Medulla oblongata (tissue), 1 donor: Measurements from ENCODE around the gene ST3GAL4.
"Not testable (repeated sequence)": the region's sequence is repeated elsewhere in the genome, so short reads cannot be mapped to it uniquely, and the experiment has no call there.

Source experiments
- DNase-seq: peaks from one replicate; pipeline ENCODE4 v3.0.0-alpha.2; 2015; ENCODE audit errors: extremely low spot score

Gene ST3GAL4

GRCh38 chr11:126384449-126385070, 29.1 kb downstream of the ST3GAL4 start:
- DNase-seq: no peak

- DNase-seq: no peak
These were observed 30.7 kb downstream of the ST3GAL4 start for GRCh38 chr11:126385991-126386728.

DNA sequence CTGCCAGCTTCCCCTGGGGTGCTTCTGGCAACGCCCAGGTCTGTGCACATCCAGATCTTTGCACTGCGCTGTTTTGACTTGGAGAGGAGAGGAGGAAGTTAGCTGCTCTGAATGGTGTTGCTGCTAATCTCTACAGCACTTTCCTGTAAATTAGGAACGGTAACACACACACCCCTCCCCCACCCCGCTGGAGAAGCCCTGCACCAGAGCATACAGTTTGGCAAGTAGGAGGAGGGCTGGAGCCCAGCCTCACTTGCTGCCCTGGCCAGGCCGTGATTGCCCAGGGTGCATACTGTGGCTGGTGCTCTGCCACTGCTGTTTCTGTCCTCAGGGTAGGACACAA, 31.2 kb downstream of the ST3GAL4 start:
- DNase-seq: not testable (repeated sequence)

DNA sequence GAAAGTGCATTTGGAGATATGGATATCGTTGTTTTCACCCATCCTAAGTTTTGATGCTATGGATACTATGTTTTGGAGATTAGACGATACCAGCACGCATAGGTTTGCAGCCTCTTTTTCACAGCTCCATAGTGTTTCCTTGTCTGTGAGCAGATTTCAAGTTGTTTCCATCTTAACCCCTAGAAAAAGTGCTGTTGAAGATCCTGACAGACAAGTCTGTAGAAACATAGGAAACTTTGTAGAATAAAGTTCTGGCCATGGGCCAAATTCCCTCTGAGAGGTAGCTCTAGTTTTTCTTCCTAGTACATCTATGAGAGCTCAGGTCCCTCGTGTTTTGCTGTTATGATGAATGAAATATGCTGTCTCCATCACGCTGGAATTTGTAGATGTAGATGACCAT, 32.4 kb downstream of the ST3GAL4 start:
- no peak for DNase-seq

GRCh38 chr11:126390272-126390867, 34.9 kb downstream of the ST3GAL4 start:
- no peak for DNase-seq

- DNase-seq: no peak
These were observed 35.9 kb downstream of the ST3GAL4 start for GRCh38 chr11:126391286-126391954.

DNA sequence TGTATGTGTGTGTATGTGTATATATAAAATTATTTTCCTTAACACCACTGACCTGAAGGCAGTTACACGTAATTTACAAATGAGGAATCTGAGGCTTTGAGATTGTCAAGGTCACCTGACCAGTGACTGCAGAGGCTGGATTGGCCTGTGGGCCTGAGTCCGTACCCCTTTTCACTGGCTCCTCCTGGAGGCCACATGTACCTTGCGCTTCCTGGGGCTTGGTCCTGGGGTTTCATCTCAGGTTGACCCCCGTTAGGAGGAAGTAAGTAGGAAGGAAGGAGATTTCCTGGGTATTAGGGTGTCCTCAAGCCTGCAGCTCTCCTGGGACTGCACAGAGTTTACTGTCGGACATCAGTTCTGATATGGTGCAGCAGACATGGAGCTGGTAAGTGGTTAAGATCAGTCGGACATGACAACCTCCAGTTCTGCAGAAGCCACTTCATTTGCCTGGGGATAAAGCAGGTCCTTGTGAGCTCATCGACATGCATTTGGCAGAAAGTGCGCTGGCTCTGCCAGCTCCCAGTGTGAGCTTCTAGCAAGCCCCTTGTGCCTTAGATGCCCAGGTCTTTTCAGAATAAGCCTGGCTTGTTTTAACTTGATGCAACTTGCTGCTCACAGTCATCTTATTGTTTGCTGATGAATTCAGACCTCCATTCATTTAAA, 36.6 kb downstream of the ST3GAL4 start:
- peak; percentile 89 for DNase-seq

DNA sequence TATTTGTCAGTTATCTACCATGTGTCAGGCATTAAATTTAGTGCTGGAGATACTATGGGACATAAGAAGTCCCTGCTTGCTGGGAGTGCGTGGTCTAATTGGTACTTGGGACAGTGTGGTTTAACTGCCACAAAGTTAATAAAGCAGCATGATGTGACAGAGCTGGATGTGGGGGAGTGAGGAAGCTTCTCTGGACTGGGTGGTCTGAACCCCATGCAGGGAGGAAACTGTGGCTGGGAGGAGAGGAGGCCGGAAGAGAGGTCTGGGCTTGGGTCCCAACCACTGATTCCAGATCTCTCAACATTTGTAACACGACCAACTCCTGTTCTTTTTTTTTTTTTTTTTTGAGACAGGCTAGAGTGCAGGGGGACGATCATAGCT, 37.1 kb downstream of the ST3GAL4 start:
- no peak for DNase-seq

GRCh38 chr11:126393143-126393542, 37.7 kb downstream of the ST3GAL4 start:
- DNase-seq: no peak

- DNase-seq: no peak
These were observed 38.5 kb downstream of the ST3GAL4 start for GRCh38 chr11:126394036-126394435.

- DNase-seq: peak; percentile 49
These were observed 39.2 kb downstream of the ST3GAL4 start for GRCh38 chr11:126394634-126395072.

DNA sequence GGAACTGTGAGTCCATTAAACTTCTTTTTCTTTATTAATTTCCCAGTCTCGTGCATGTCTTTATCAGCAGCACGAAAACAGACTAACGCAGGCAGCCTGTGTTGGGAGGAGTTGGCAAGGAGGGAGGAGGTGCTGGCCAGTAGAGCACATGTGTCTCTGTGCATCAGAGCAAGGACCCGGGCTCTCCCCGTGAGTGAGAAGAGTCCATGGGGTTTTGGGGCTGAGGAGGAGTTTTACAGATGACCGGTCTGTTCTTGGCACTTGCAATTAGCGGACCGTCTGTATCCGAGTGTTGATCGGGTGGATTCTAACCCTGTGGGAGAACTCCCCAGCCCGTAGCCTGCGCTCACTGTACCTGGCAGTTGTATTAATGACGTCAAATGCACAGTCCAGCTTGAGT, 40.3 kb downstream of the ST3GAL4 start:
- DNase-seq: not testable (repeated sequence)

- DNase-seq: not testable (repeated sequence)
These were observed 40.8 kb downstream of the ST3GAL4 start for GRCh38 chr11:126396266-126396665.

- no peak for DNase-seq
These were observed 41.5 kb downstream of the ST3GAL4 start for GRCh38 chr11:126396965-126397364.

DNA sequence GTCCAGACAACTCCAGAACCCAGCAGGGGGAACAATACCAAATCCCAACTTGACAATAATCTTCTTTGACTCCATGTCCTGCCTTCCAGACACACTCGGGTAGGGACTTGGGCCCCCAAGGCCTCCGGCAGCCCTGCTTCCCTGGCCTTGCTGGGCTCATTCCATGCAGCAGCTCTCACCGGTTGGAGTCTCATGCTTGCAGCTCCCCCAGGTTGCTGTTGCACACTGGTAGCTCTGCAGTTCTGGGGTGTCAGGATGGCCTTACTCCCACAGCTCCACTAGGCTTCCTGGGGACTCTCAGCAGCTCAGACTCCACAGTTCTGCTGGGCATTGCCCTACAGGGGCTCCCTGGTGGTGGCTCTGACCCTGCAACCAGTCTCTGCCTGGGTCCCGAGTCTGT, 42.8 kb downstream of the ST3GAL4 start:
- DNase-seq: no peak

- DNase-seq: no peak
These were observed 43.2 kb downstream of the ST3GAL4 start for GRCh38 chr11:126398721-126399120.

- DNase-seq: no peak
These were observed 44.5 kb downstream of the ST3GAL4 start for GRCh38 chr11:126400019-126400418.

DNA sequence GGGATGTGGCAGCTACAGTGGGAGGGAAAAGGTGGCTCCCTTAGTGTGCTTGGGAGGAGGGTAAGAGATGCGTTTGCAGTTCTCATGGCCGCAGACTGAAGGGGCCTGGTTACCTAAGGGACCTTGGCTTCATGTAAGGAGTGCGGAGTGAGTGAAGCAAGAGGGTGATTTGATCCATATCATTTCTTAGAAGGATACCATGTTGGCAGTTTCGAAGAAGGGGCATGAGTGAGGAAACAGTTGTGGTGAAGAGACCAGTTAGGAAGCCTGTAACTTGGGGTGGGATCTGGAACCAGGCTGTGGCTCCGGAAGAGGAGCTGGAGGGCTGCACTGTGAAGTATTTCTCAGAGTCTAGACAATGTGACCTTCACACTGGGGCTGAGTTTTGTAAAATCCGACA, 45.0 kb downstream of the ST3GAL4 start:
- no peak for DNase-seq

GRCh38 chr11:126403022-126403581, 47.6 kb downstream of the ST3GAL4 start:
- DNase-seq: no peak

- no peak for DNase-seq
These were observed 48.2 kb downstream of the ST3GAL4 start for GRCh38 chr11:126403658-126404057.

GRCh38 chr11:126404367-126404766, 48.9 kb downstream of the ST3GAL4 start:
- no peak for DNase-seq

GRCh38 chr11:126405374-126405773, 49.9 kb downstream of the ST3GAL4 start:
- DNase-seq: no peak
